Esophagus squamous epithelium (tissue), 4 donors: ENCODE measurements around the gene ARAP2.

Experiments used
- CTCF ChIP-seq, 6 experiments: fragments of 450-650 bp in 4 of 6; fragments of 200-600 bp in 2 of 6; sonication (generic) in 2 of 6; IDR thresholded peaks; one replicate each; pipeline ENCODE4 v1.5.1; 2016 to 2019; ENCODE audit warnings: antibody characterized with exemption in 6 of 6, mild to moderate bottlenecking in 4 of 6, moderate library complexity in 4 of 6
- POLR2A ChIP-seq, 4 donors: fragments of 450-650 bp; IDR thresholded peaks; one replicate each; pipeline ENCODE4 v1.6.1; 2017; ENCODE audit warnings: antibody characterized with exemption in 4 of 4, mild to moderate bottlenecking in 4 of 4, moderate library complexity in 3 of 4

GRCh38 chr4:36226430-36227227, 17.7 kb downstream of the ARAP2 start:
- TF ChIP-seq POLR2A (IDR thresholded peaks at IDR 0.05): no peak
- no peak for TF ChIP-seq CTCF (IDR thresholded peaks at IDR 0.05)
